Stimulated activated CD4-positive, alpha-beta T cell treated with anti-CD3 and anti-CD28 coated beads, Interleukin-15, amount 100 ng/mL, for 1 hour (primary cell): Measurements from ENCODE around the gene DNAJC25.
"Not testable (repeated sequence)": the region's sequence is repeated elsewhere in the genome, so short reads cannot be mapped to it uniquely, and the experiment has no call there.

Experiments used
- DNase-seq, 2 donors: peaks; one replicate each; pipeline ENCODE4 v3.0.0-alpha.2; 2020; ENCODE audit warnings: low read depth in 1 of 2, low spot score in 1 of 2

Gene DNAJC25

GRCh38 chr9:111631214-111631971 lies at the start of gene DNAJC25:
DNAJC25 (plus strand) TSS chr9:111631334; CDS start chr9:111631408, 74 bp downstream.
- DNase-seq, result peak; percentile 89 to 91

GRCh38 chr9:111582888-111583287 lies 48.2 kb upstream of the DNAJC25 start:
- DNase-seq, result no peak

GRCh38 chr9:111586378-111586777 lies 44.8 kb upstream of the DNAJC25 start:
- DNase-seq, result no peak

- no peak for DNase-seq
These were observed 42.3 kb upstream of the DNAJC25 start for GRCh38 chr9:111588846-111589245.

GRCh38 chr9:111597852-111598732 lies 33.0 kb upstream of the DNAJC25 start:
- DNase-seq, result peak; percentile 26 to 39

- DNase-seq, result no peak
These were observed 32.4 kb upstream of the DNAJC25 start for GRCh38 chr9:111598733-111599091.

- DNase-seq, result peak in 1 of 2 donors; percentile 2
These were observed 31.8 kb upstream of the DNAJC25 start, which contains the start of gene PTGR1 for GRCh38 chr9:111599092-111599954. PTGR1 (minus strand) TSS chr9:111599647; CDS start chr9:111597422, 2,225 bp downstream.

GRCh38 chr9:111599955-111600343 lies 31.2 kb upstream of the DNAJC25 start:
- DNase-seq, result no peak

GRCh38 chr9:111601237-111602018 lies 29.7 kb upstream of the DNAJC25 start:
- DNase-seq, result no peak

GRCh38 chr9:111603041-111603440 lies 28.1 kb upstream of the DNAJC25 start:
- no peak for DNase-seq

GRCh38 chr9:111604054-111604615 lies 27.0 kb upstream of the DNAJC25 start:
- no peak for DNase-seq

GRCh38 chr9:111605041-111605559 lies 26.0 kb upstream of the DNAJC25 start:
- no peak for DNase-seq

- no peak for DNase-seq
These were observed 21.0 kb upstream of the DNAJC25 start for GRCh38 chr9:111610149-111610548.

GRCh38 chr9:111610845-111611244 lies 20.3 kb upstream of the DNAJC25 start:
- DNase-seq, result no peak

GRCh38 chr9:111613436-111614040 lies 17.6 kb upstream of the DNAJC25 start:
- DNase-seq, result no peak

GRCh38 chr9:111615928-111616327 lies 15.2 kb upstream of the DNAJC25 start:
- no peak for DNase-seq

- DNase-seq, result not testable (repeated sequence)
These were observed 13.8 kb upstream of the DNAJC25 start for GRCh38 chr9:111617349-111617748.

GRCh38 chr9:111621895-111622480 lies 9.1 kb upstream of the DNAJC25 start:
- no peak for DNase-seq

GRCh38 chr9:111622626-111623025 lies 8.5 kb upstream of the DNAJC25 start:
- no peak for DNase-seq
